IPS DF 4.7 (cell line): ENCODE results near the gene CACNA2D4.

Experiments
- DNase-seq: peaks from one replicate; pipeline ENCODE4 v3.0.0-alpha.2; 2013; ENCODE audit warnings: low spot score; ENCODE audit errors: extremely low read depth

The CACNA2D4 gene

GRCh38 chr12:1888923-1889322, 29.5 kb downstream of the CACNA2D4 start:
- no peak for DNase-seq

- no peak for DNase-seq
Observed at GRCh38 chr12:1886396-1887008, 31.9 kb downstream of the CACNA2D4 start.

GRCh38 chr12:1885599-1886245, 32.7 kb downstream of the CACNA2D4 start:
- no peak for DNase-seq

- DNase-seq = no peak
Observed at GRCh38 chr12:1885082-1885596, 33.3 kb downstream of the CACNA2D4 start.

- no peak for DNase-seq
Observed at GRCh38 chr12:1884651-1885050, 33.8 kb downstream of the CACNA2D4 start.

- no peak for DNase-seq
Observed at GRCh38 chr12:1883513-1883912, 34.9 kb downstream of the CACNA2D4 start.

GRCh38 chr12:1882850-1883470, 35.5 kb downstream of the CACNA2D4 start:
- no peak for DNase-seq

- DNase-seq = no peak
Observed at GRCh38 chr12:1882405-1882804, 36.0 kb downstream of the CACNA2D4 start.

- no peak for DNase-seq
Observed at GRCh38 chr12:1881936-1882335, 36.5 kb downstream of the CACNA2D4 start.

- DNase-seq = no peak
Observed at GRCh38 chr12:1881301-1881700, 37.2 kb downstream of the CACNA2D4 start.

GRCh38 chr12:1880876-1881275, 37.6 kb downstream of the CACNA2D4 start:
- DNase-seq = no peak

- DNase-seq = no peak
Observed at GRCh38 chr12:1880153-1880845, 38.2 kb downstream of the CACNA2D4 start.

- DNase-seq = no peak
Observed at GRCh38 chr12:1879633-1880032, 38.8 kb downstream of the CACNA2D4 start.

GRCh38 chr12:1878695-1879094, 39.8 kb downstream of the CACNA2D4 start:
- DNase-seq = no peak

- DNase-seq = no peak
Observed at GRCh38 chr12:1878214-1878613, 40.2 kb downstream of the CACNA2D4 start.

GRCh38 chr12:1877169-1877878, 41.1 kb downstream of the CACNA2D4 start:
- DNase-seq = no peak

GRCh38 chr12:1876086-1876485, 42.4 kb downstream of the CACNA2D4 start:
- no peak for DNase-seq

- DNase-seq = no peak
Observed at GRCh38 chr12:1875608-1876007, 42.8 kb downstream of the CACNA2D4 start.

GRCh38 chr12:1873531-1874510, 44.6 kb downstream of the CACNA2D4 start:
- DNase-seq = no peak

- no peak for DNase-seq
Observed at GRCh38 chr12:1872448-1872847, 46.0 kb downstream of the CACNA2D4 start.
